Measurements from ENCODE around the gene METTL13.
A peak's percentile ranks its signal among the peaks of the same experiment; 100 is the strongest.

Gene METTL13

DNA sequence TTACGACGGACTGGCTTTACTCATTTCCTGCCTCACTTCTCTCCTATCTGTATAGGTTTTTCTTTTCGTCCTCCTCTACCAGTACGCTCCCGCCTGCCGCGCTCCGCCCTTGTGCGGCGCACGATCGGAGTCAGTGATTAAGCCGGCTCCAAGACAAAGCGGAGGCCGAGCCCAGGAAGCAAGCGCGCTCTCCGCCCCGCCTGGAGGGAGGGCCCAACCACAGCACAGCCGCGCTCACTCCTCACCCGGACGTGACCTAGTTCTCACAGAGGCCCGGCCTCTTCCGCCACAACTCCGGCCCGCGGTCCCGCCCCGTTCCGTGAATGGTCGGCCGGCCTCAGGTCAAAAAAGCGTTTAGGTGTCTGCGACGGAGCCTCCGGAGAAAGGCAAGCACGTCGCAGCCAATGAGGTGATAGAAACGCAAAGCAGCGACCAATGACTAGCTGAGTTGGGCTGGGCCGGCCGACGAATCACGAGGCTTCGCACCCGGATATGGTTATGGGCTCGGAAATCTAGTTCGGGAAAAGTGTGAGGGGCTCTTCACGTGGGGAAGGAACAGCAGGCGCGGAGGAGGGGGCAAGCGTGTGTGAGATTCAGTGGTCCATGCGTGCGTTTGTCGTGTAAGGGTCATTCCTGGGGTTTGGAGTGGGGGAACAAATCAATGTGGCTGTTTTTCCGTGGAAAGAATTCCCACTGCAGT, at the start of gene METTL13:
Gene METTL13, plus strand, starts transcription at position 485 of the 700 bp plus-strand sequence. CDS start 308 bp downstream, outside the sequence.
- H3K4me1 ChIP-seq (ENCODE audit: control insufficient read depth, insufficient read depth, low read length) = peaks cover 17% of the 10 kb centered on the region
- H3K36me3 ChIP-seq (ENCODE audit: control insufficient read depth in 2 of 2, insufficient read depth in 2 of 2, low read length in 2 of 2) = peaks cover 11 to 16% of the 10 kb centered on the region in 2 donors

DNA sequence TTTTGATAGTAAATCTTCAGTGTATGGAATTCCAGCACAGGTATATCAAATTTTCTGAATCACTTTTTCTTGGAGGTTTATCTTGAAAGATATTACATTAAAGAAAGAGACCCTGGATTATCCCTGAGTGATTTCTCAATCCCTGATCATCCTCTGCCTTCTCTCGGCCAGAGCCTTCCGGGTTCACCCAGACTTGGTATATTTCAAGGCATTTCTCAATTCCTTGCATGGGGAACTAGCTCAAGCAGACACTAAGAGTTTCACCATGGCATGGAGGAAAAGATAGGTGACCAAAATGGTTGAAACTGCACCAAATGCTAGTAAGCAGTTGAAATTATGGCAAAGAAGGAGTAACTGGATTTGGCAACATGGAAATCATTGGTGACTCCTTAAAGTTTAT, 45.3 kb upstream of the METTL13 start:
- Histone ChIP-seq H3K36me3 (ENCODE audit: control insufficient read depth in 2 of 2, insufficient read depth in 2 of 2, low read length in 2 of 2) (peaks cover 14% of the 10 kb centered on the region in 2 donors), H3K4me3 (ENCODE audit: low read length in 2 of 2) (no peak overlapping the region), H3K27me3 (ENCODE audit: control insufficient read depth in 1 of 2, insufficient read depth in 2 of 2, low read length in 2 of 2) (no peaks in the 10 kb centered on the region), H3K9ac (ENCODE audit: low read length in 2 of 2) (no peak overlapping the region), H3K9me3 (ENCODE audit: control insufficient read depth in 2 of 2, low read length in 2 of 2) (no peaks in the 10 kb centered on the region), H3K4me1 (ENCODE audit: control insufficient read depth, insufficient read depth, low read length) (no peaks in the 10 kb centered on the region), H3K27ac (ENCODE audit: low read length) (no peak overlapping the region)

More for the DNA sequence above, at the start of gene METTL13:
- Histone ChIP-seq H3K27me3 (ENCODE audit: control insufficient read depth in 1 of 2, insufficient read depth in 2 of 2, low read length in 2 of 2) (no peaks in the 10 kb centered on the region), H3K9ac (ENCODE audit: low read length in 2 of 2) (peak within 1 kb of the TSS; percentile 86 to 96), H3K27ac (ENCODE audit: low read length) (peak within 1 kb of the TSS; percentile 85), H3K4me3 (ENCODE audit: low read length in 2 of 2) (peak within 1 kb of the TSS; percentile 97 to 98), H3K9me3 (ENCODE audit: control insufficient read depth in 2 of 2, low read length in 2 of 2) (no peaks in the 10 kb centered on the region)

- Histone ChIP-seq H3K4me3 (ENCODE audit: low read length in 2 of 2) (no peak overlapping the region), H3K9me3 (ENCODE audit: control insufficient read depth in 2 of 2, low read length in 2 of 2) (no peaks in the 10 kb centered on the region), H3K4me1 (ENCODE audit: control insufficient read depth, insufficient read depth, low read length) (peaks cover 6% of the 10 kb centered on the region), H3K27ac (ENCODE audit: low read length) (no peak overlapping the region), H3K27me3 (ENCODE audit: control insufficient read depth in 1 of 2, insufficient read depth in 2 of 2, low read length in 2 of 2) (no peaks in the 10 kb centered on the region), H3K36me3 (ENCODE audit: control insufficient read depth in 2 of 2, insufficient read depth in 2 of 2, low read length in 2 of 2) (peaks cover 14% of the 10 kb centered on the region in 2 donors), H3K9ac (ENCODE audit: low read length in 2 of 2) (no peak overlapping the region)
These were observed 42.5 kb upstream of the METTL13 start for GRCh38 chr1:171738911-171739310.

GRCh38 chr1:171739656-171740055, 41.8 kb upstream of the METTL13 start:
- Histone ChIP-seq H3K27ac (ENCODE audit: low read length) (no peak overlapping the region), H3K4me3 (ENCODE audit: low read length in 2 of 2) (no peak overlapping the region), H3K27me3 (ENCODE audit: control insufficient read depth in 1 of 2, insufficient read depth in 2 of 2, low read length in 2 of 2) (no peaks in the 10 kb centered on the region), H3K4me1 (ENCODE audit: control insufficient read depth, insufficient read depth, low read length) (peaks cover 6% of the 10 kb centered on the region), H3K36me3 (ENCODE audit: control insufficient read depth in 2 of 2, insufficient read depth in 2 of 2, low read length in 2 of 2) (peaks cover 14% of the 10 kb centered on the region in 2 donors), H3K9me3 (ENCODE audit: control insufficient read depth in 2 of 2, low read length in 2 of 2) (no peaks in the 10 kb centered on the region), H3K9ac (ENCODE audit: low read length in 2 of 2) (no peak overlapping the region)

GRCh38 chr1:171740356-171740863, 41.0 kb upstream of the METTL13 start:
- no peaks in the 10 kb centered on the region for H3K27me3 ChIP-seq (ENCODE audit: control insufficient read depth in 1 of 2, insufficient read depth in 2 of 2, low read length in 2 of 2)
- no peaks in the 10 kb centered on the region for H3K9me3 ChIP-seq (ENCODE audit: control insufficient read depth in 2 of 2, low read length in 2 of 2)
- H3K4me3 ChIP-seq (ENCODE audit: low read length in 2 of 2) = peak overlapping the region; percentile 96 to 99
- H3K4me1 ChIP-seq (ENCODE audit: control insufficient read depth, insufficient read depth, low read length) = peaks cover 6% of the 10 kb centered on the region
- no peak overlapping the region for H3K27ac ChIP-seq (ENCODE audit: low read length)
- peaks cover 12 to 14% of the 10 kb centered on the region in 2 donors for H3K36me3 ChIP-seq (ENCODE audit: control insufficient read depth in 2 of 2, insufficient read depth in 2 of 2, low read length in 2 of 2)
- H3K9ac ChIP-seq (ENCODE audit: low read length in 2 of 2) = peak overlapping the region in 1 of 2 donors; percentile 99

GRCh38 chr1:171740987-171741871, 40.2 kb upstream of the METTL13 start:
- peak overlapping the region; percentile 99 for H3K9ac ChIP-seq (ENCODE audit: low read length in 2 of 2)
- peak overlapping the region; percentile 96 to 99 for H3K4me3 ChIP-seq (ENCODE audit: low read length in 2 of 2)
- H3K4me1 ChIP-seq (ENCODE audit: control insufficient read depth, insufficient read depth, low read length) = peaks cover 6% of the 10 kb centered on the region
- peak overlapping the region; percentile 99 for H3K27ac ChIP-seq (ENCODE audit: low read length)
- H3K27me3 ChIP-seq (ENCODE audit: control insufficient read depth in 1 of 2, insufficient read depth in 2 of 2, low read length in 2 of 2) = no peaks in the 10 kb centered on the region
- no peaks in the 10 kb centered on the region for H3K9me3 ChIP-seq (ENCODE audit: control insufficient read depth in 2 of 2, low read length in 2 of 2)
- peaks cover 8 to 12% of the 10 kb centered on the region in 2 donors for H3K36me3 ChIP-seq (ENCODE audit: control insufficient read depth in 2 of 2, insufficient read depth in 2 of 2, low read length in 2 of 2)

DNA sequence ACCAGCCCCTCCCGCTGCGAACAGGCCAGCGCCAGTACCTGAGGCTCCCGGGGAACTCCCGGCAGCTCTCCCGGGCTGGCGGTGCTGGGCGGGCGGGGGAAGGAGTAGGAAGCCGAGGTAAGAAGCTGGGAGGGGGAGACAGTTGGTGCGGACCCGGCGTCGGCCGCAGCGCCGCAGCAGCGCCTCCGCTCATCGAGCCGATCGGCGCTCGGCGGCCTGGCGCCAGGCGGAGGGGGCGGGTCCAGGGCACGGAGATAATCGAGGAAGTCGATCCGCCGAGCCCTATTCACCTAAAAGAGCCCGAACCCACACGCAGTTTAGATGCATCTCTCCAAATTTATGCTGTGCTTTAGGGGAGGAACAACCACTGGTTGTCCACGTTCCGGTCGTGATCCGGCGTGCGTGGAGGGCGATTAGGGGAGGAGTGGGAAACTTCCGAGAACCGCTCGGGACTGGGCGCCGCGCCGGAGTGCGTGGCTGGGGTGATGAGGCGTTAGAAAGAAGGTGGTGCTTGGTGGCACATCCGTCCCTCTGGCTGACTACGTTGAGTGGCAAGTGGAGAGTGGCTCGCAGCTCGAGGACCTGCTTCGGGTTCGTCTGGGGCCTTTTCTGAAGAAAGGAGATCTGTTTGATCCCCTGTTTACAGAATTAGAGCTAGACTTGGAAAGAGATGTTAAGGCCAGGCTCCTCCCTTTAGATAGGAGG, 39.4 kb upstream of the METTL13 start, which contains the start of gene VAMP4:
Gene VAMP4, minus strand, starts transcription at position 194 of the 705 bp plus-strand sequence. CDS start 3,651 bp downstream, outside the sequence.
- Histone ChIP-seq H3K36me3 (ENCODE audit: control insufficient read depth in 2 of 2, insufficient read depth in 2 of 2, low read length in 2 of 2) (peaks cover 1 to 6% of the 10 kb centered on the region in 2 donors), H3K27me3 (ENCODE audit: control insufficient read depth in 1 of 2, insufficient read depth in 2 of 2, low read length in 2 of 2) (no peaks in the 10 kb centered on the region), H3K4me3 (ENCODE audit: low read length in 2 of 2) (peak within 1 kb of the TSS; percentile 96 to 99), H3K27ac (ENCODE audit: low read length) (peak within 1 kb of the TSS; percentile 99), H3K9me3 (ENCODE audit: control insufficient read depth in 2 of 2, low read length in 2 of 2) (no peaks in the 10 kb centered on the region), H3K4me1 (ENCODE audit: control insufficient read depth, insufficient read depth, low read length) (peaks cover 6% of the 10 kb centered on the region), H3K9ac (ENCODE audit: low read length in 2 of 2) (peak within 1 kb of the TSS; percentile 99)

GRCh38 chr1:171742577-171742922, 38.9 kb upstream of the METTL13 start:
- peaks cover 0 to 6% of the 10 kb centered on the region in 2 donors for H3K36me3 ChIP-seq (ENCODE audit: control insufficient read depth in 2 of 2, insufficient read depth in 2 of 2, low read length in 2 of 2)
- H3K4me3 ChIP-seq (ENCODE audit: low read length in 2 of 2) = peak overlapping the region; percentile 96 to 99
- H3K9ac ChIP-seq (ENCODE audit: low read length in 2 of 2) = peak overlapping the region; percentile 99
- H3K4me1 ChIP-seq (ENCODE audit: control insufficient read depth, insufficient read depth, low read length) = peaks cover 6% of the 10 kb centered on the region
- H3K27me3 ChIP-seq (ENCODE audit: control insufficient read depth in 1 of 2, insufficient read depth in 2 of 2, low read length in 2 of 2) = no peaks in the 10 kb centered on the region
- peak overlapping the region; percentile 99 for H3K27ac ChIP-seq (ENCODE audit: low read length)
- H3K9me3 ChIP-seq (ENCODE audit: control insufficient read depth in 2 of 2, low read length in 2 of 2) = no peaks in the 10 kb centered on the region

- H3K27me3 ChIP-seq (ENCODE audit: control insufficient read depth in 1 of 2, insufficient read depth in 2 of 2, low read length in 2 of 2) = no peaks in the 10 kb centered on the region
- H3K4me1 ChIP-seq (ENCODE audit: control insufficient read depth, insufficient read depth, low read length) = peaks cover 6% of the 10 kb centered on the region
- peak overlapping the region; percentile 96 to 99 for H3K4me3 ChIP-seq (ENCODE audit: low read length in 2 of 2)
- H3K27ac ChIP-seq (ENCODE audit: low read length) = peak overlapping the region; percentile 99
- no peaks in the 10 kb centered on the region for H3K9me3 ChIP-seq (ENCODE audit: control insufficient read depth in 2 of 2, low read length in 2 of 2)
- peaks cover 0 to 4% of the 10 kb centered on the region in 2 donors for H3K36me3 ChIP-seq (ENCODE audit: control insufficient read depth in 2 of 2, insufficient read depth in 2 of 2, low read length in 2 of 2)
- peak overlapping the region; percentile 99 for H3K9ac ChIP-seq (ENCODE audit: low read length in 2 of 2)
These were observed 38.2 kb upstream of the METTL13 start for GRCh38 chr1:171743081-171743870.
